Epidermal melanocyte (primary cell): ENCODE data around the gene BASP1.

Experiments used
- DNase-seq: peaks from one replicate; pipeline ENCODE4 v3.0.0; 2011; ENCODE audit warnings: low spot score; ENCODE audit not compliant: insufficient read length

Gene BASP1, protein sequence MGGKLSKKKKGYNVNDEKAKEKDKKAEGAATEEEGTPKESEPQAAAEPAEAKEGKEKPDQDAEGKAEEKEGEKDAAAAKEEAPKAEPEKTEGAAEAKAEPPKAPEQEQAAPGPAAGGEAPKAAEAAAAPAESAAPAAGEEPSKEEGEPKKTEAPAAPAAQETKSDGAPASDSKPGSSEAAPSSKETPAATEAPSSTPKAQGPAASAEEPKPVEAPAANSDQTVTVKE

DNA sequence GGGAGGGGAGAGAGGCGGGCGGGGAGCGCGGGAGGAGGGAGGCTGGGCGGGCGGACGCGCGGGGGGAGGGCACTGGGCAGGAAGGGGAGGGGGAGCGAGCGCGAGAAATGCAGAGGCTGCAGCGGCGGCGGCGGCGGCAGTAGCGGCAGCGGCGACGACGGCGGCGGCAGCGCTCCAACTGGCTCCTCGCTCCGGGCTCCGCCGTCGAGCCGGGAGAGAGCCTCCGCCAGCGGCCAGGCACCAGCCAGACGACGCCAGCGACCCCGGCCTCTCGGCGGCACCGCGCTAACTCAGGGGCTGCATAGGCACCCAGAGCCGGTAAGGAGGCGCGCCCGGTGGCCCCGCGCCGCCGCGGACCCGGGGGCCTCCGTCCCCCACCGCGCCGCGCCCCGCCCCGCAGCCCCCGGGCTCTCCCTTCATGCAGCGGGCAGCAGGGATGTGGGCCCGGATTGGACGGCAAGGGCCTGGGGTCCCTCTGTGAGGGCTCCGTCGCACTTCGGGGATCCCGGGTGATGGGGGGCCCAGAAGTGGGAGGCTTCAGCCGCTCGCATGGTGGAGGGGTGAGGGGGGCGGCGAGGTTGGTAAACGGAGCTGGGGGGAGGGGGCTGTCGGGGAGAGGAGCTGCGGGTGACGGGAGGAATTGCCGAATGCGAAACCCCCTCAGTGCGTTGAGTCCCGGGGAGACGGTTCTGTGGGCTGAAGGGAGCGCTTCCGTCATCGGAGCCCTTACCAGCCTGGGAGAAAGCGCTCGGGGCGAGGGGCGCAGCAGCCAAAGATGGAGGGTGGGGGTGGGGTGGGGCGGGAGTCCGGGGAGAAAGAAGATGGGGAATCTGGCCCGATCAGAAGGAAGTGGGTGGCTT, at the start of gene BASP1:
Gene BASP1, plus strand, starts transcription at position 139 of the 860 bp plus-strand sequence. CDS start 57,586 bp downstream, outside the sequence.
- no peak for DNase-seq

DNA sequence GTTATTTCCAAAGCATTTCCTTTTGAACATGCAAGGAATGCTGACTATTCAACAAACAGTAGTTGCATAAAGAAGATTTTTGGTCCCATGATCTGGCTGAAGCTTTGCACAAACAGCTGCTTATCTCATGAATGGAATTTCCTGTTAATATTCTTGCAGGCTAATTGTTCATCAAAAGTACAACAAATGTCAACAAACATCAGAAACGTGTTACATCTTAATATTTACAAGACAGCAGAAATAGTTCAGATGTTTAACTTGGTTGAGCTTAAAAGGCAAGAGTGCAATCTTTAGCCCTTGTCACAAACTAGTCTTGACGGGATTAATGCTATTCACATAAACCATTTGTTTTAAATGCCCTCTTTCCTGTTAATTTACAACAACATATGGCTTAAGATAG, 47.9 kb upstream of the BASP1 start:
- DNase-seq: peak; percentile 54

DNA sequence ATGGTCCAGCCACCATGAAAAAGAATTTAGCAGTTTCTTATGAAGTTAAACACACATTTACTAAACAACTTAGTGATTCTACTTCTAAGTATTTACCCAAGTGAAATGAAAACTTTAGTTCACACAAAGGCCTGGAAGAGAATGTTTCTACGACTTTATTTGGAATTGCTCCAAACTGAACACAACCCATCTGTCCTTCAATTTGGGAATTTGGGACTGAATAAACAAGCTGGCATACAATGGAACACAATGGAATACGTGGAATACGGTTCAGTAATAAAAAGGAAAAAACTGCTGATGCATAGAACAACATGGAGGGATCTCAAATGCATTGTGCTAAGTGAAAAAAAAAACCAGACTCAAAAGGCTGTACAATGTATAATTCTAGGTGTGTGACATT, 44.6 kb upstream of the BASP1 start:
- no peak for DNase-seq

DNA sequence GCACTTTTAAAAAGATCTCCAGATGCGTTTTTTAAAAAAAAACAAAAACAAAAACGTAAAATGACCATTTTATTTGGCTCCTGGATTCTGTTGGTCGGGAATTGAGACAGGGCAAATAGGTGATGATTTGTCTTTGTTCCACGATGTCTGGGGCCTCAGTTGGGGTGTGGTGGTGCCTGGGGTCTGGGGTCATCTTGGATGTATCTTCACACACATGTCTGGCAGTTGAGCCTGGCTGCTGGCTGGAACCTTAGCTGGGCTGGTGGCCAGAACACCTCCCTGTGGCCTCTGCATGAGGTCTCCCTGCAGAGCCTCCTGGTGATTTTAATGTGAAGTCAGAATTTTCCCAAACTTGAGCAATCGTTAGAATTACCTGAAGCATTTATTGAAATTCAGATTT, 42.5 kb upstream of the BASP1 start:
- no peak for DNase-seq

DNA sequence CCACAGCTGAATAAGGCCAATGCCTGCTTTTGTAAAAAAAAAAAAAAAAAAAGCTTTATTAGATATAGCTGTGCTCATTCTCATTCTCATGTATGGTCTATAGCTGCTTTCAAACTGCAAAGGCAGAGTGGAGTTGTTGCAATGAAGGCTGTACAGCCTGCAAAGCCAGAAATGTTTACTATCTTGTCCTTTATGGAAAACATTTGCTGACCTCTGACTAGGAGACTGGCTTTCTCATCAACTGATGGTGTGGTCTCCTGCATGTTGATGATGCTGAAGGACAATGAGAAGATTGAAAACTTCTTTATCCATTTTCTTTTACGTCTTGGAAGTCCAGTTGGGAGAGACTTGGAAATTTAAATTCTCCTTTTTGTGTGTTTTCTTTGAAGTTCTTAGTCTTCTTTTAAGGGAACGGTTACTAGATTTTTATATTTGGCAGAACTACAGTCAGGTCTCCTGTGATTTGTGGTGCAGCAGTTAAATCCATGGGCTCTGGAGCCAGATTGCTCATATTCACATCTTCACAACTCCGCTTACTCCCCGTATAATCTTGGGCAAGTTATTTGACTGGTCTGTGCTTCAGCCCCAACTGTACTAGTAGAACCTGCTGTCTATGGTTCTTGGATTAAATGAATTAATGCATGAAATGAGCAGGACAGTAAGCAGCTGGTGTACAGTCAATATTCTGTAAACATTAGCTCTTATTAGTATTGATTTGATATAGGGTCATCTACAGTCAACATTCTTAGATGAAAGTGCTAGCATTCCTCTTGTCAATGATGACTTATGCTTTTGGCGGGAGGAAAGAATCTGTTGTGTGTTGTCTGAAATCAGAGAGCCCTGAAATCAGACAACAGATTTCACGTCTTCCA, 39.7 kb upstream of the BASP1 start:
- DNase-seq: no peak

DNA sequence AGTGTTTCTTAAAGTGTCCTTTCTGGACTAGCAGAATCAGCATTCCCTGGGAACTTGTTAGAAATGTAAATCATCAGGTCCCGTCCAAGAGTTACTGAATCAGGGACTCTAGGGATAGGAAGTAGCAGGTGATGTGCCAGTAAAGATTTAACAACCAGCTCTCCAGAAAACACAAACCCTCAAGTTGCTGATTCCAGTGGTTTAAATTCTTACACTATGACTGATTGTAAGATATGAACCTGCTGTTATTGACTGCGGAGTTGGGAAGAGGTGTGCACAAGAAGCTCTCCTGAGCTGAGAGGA, 39.1 kb upstream of the BASP1 start:
- no peak for DNase-seq

DNA sequence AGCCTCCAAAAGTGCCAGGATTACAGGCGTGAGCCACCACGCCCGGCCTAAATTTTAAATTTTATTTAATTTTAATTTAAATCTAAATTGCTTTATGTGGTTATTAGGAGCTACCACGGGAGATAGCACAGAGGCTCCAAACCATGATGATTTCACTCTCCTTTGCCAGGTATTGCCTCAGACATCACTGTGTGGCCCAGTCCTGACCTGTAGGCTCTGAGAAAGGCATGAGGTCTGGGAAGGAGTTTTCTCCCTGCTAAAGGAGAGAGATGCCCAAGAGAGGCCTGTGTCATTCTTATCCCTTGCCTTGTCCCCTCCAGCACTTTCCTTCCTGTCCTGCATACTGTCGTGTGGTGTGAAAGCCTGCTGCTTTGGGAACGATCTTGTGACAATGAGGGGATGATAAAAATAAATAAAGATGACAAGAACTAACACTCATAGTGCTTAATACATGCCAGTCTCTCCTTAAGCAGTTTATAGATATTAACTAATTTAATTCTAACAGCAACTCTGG, 37.0 kb upstream of the BASP1 start:
- DNase-seq: no peak

DNA sequence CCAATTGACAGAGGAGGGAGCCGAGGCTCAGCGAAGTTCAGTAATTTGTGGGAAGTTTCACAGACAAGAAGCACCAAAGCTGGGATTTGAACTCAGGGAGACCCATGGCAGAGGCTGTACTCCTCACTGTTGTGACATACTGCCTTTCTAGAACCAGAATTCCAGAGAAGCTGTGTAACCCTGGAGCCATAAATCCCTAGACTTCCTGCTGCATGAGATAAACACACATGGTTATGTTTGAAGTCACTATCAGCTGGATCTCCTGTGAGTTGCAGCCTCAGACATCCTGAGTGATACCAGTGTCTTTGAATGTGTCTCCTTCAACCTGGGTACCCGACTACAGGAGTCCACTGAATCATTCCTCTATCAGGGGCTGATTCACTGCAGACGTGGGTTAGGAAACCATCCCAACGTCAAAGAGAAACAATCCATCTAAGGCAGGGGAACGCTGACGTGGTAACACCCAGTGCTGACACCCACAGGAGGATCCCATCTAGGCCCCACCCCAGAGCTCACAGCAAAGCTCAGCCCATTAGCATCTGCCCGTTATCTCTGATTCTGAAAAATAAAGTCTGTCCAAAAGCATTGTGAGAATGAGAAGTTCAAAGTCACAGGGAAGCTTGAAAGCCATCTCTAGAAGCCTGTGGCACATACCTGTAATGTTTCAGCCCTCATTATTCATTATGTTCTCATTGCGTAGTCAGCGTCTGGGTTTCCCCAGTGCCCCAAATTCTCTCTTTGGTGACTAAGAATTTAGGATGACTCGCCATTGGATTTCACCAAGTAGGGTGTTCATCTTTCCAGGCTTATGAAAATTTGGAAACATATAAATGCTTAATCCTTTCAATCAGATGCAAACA, 36.3 kb upstream of the BASP1 start:
- no peak for DNase-seq

DNA sequence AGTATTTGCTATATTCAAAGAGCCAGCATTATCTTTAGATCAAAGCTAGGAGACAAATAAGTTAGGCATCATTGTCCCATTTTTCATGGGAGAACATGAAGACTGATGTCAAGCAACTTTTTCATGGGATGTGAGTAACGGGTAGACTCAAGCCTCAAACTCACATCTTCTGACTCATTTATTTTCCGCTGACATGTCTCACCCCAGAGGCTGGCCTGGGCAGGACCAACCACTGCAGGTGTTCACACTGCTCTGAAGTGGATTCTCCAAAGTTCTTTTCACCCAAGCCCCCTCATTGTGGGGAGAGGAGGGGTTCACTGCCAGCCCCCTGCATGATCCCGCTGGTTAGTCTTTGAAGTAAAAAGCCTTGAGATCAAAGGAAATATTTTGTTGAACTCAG, 34.9 kb upstream of the BASP1 start:
- DNase-seq: no peak

DNA sequence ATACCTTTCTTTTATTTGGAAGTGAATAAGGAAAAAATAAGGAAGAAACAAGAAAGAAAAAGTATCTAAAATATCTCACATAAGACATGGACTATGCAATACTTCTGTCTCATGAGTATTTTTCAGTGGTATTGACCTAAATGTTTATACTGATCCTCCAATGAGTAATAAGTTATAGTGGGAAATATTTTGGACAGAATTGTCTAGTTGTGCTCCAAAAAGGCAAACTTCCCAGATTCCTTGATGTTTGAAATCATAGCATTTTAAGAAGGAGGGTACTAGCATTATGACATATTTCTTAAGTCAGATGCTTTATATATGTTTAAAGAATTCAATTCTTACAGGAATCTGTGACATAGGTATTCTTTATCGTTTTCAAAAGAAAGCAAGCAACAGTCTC, 34.5 kb upstream of the BASP1 start:
- DNase-seq: no peak

DNA sequence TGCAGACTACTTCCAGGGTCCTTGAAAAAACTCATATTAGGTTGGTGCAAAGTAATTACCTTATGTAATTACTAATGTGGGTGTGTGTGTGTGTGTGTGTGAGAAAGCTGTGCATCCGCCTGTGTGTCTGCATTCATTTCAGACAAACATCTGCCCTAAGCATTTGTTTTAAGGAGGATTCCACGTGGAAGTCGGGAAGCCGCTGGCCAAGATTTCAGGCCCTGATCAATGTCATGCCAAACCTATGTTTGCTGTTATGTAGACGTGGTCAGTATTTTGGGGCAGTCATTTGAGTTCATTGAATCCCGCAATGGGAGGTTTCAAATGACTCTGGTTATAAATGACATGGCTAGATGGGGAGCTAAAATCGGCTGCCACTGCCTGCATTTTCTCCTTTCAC, 33.6 kb upstream of the BASP1 start:
- no peak for DNase-seq

DNA sequence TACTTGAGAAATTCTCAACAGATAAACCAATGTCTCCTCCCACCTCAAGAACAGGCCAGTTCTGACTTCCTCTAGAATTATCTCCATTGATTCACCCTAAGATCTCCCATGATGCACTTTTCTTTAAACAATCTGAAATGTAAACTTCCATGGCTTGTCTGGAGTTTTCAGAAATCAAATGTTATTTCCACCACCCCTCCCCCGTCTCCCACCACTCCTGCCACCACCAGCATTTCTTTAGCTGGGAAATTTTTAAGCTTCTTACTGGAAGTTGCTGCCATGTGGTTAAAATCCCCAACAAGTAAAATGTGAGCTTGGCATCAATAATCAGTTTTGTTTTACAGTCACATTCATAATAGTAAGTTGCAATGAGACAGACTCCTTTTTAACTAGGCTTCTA, 32.8 kb upstream of the BASP1 start:
- no peak for DNase-seq

DNA sequence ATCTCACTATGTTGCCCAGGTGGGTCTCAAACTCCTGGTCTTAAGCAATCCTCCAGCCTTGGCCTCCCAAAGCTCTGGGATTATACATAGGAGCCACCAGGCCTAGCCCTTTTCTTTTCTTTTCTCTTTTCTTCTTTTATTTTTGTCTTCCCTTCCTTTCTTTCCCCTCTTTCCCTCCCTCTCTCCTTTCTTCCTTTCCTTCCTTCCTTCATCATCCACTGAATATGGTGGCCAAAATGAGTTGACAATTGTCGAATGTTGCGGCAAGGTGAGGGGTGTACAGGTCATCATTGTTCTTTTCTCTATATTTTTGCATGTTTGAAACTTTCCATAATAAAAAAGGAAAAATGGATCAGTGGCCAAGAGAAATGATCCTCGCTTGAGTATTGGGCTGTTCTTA, 32.1 kb upstream of the BASP1 start:
- no peak for DNase-seq

DNA sequence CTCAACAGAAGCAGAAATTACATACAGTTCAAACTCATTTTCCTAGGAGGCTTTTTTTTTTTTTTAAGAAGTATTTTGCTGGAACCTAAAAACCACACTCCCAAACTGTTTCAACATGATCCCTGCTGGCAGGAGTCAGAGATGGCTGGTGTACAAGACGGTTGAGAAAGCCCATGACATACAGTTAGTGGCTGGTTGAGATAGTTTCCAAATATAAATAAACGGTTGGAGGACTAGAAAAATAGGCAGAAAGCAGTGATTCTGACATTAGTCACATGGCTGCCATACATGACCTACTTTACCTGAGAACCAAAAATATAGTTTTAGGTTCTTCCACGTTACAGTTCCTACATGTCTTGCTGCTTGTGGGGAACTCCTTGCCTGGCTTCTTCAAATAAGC, 31.7 kb upstream of the BASP1 start:
- DNase-seq: peak; percentile 33

DNA sequence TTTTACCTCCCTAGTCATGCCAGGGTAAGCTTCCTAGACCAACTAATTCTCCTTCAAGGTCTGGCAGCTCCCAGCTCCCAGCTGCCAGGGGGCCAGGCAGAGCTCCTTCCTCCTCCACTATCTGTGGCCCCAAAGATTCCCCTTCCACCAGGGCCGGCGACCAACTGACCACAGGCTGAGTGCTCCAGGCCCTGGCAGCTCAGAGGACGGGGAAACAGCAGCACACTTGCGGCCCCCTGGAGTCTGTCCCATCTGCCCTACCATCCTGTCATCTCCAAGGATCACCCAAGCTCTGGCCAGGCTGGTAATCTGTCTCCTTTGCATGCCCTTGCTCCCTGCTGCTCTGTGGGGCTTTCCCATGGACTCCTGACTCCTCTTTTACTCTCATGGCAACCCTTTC, 31.2 kb upstream of the BASP1 start:
- no peak for DNase-seq

DNA sequence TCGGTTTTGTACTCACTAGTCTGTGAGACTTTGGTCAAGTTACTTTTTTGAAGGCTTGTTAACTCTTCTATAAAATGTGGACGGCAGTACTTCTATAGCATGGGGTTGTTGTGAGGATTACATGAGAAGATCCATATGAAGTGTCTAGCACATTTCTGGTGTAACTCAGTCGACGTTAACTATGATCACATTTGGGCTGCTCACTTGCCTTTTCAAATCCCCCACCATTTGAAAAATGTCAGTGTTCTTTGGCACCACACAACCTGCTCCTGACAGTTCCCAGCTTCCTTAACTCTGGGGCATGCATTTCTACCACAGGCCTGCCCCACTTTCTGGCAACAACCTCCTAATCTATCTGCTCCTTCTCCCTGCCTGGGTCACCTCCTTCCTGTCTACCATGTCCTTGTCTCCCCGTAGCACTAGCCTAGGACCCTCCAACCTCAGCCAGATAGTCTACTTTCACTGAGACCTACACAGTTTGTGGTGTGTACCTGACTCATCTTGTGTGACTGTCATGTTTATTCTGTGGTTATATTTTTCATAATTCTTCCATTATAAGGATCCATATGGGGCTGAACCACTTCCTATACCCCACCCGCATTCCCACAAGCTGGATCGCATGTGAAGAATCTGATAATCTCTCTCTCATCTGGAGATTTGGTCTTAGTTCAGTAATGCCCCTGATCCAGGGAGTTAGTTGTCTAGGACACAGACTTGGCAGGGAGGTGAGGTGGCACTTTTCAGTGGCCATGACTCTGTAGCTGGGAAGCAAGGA, 30.2 kb upstream of the BASP1 start:
- no peak for DNase-seq

DNA sequence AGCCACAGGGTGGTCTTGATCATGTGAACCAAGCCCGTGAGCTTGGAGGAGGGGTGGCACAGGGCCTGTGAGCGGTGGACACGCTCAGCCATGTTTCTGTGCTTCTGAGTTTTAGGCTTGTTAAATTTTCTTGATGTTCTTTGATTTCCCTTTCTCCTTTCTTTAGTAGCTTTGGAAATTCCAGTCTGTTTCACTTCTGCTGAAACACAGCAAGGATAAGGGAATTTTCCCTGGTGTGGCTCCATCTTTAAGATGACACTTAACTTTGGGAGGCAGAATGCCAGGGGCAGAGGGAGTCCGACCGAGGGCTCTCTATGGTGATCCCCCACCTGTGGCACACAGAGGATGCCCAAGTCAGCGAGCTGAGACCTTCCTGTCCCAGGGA, 29.7 kb upstream of the BASP1 start:
- DNase-seq: no peak

DNA sequence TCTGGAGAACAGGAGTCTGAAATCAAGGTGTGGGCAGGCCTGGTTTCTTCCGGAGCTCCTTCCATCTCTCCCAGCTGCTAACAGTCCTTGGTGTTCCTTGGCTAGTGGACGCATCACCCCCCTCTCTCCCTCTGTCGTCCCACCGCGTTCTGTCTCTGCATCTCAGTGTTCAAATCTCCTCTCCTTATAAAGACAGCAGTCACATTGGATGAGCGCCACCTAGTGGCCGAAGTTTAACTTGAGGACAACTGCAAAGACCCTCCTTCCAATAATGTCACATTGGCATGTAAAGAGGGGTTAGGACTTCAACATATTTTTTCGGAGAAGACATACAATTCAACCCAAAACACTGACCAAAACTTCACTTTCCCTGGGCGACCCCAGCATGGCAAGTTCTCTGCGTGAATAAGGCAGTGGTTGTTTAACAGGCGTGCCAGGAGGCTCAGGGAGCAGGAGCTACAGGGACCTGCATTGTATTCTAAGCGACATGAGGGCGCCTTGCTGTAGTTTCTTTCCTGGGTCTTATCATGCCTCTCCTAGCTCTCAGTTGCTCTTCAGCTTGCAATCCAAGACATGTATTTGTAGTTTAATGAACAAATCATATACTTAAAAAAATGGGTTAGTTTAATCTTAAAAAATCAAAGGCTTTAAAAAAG, 27.9 kb upstream of the BASP1 start:
- DNase-seq: no peak

DNA sequence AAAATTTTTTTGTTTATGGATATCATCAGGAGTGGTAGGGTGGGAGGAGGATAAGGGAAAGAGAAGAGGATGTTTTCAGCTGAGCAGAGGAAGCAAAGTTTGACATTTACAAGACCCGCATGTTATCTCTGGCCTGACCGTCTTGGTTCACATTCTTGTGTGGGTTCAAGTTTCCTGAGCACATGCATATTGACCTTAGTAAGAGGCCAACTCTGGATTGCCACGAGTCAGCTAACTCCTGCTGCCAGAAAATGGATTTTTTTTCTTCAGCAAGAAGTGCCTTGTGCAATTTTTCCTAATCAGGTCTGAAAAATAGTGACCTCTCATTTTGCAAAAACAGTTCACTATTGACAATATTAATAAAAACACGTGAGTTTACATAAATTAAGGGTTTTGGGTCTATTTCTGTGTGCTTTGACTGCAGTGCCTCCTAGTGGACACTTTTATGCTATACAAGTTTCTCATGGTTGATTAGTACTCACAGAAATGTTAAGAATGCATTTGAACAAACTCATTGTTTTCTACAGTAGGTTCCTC, 27.1 kb upstream of the BASP1 start:
- peak; percentile 30 for DNase-seq
